ENCODE results near the gene AKAP5.
"Not testable (repeated sequence)": the region's sequence is repeated elsewhere in the genome, so short reads cannot be mapped to it uniquely, and the experiment has no call there.

AKAP5 gene

GRCh38 chr14:64513271-64513670 is 48.0 kb downstream of the AKAP5 start:
- H3K4me3 ChIP-seq (ENCODE audit: low read depth, low read length) = no peak overlapping the region
- no peak for TF ChIP-seq CTCF (IDR thresholded peaks at IDR 0.05; ENCODE audit: insufficient read depth, low read depth, low read length, missing control alignments)
- DNase-seq (ENCODE audit: low read depth) = no peak

GRCh38 chr14:64515053-64515452 is 49.8 kb downstream of the AKAP5 start:
- no peak overlapping the region for H3K4me3 ChIP-seq (ENCODE audit: low read depth, low read length)

GRCh38 chr14:64516969-64517368 is 51.7 kb downstream of the AKAP5 start:
- no peak for TF ChIP-seq CTCF (IDR thresholded peaks at IDR 0.05; ENCODE audit: insufficient read depth, low read depth, low read length, missing control alignments)
- no peak overlapping the region for H3K4me3 ChIP-seq (ENCODE audit: low read depth, low read length)
- DNase-seq (ENCODE audit: low read depth) = no peak

More at GRCh38 chr14:64515053-64515452, 49.8 kb downstream of the AKAP5 start:
- no peak for DNase-seq (ENCODE audit: low read depth)
- no peak for TF ChIP-seq CTCF (IDR thresholded peaks at IDR 0.05; ENCODE audit: insufficient read depth, low read depth, low read length, missing control alignments)

GRCh38 chr14:64517667-64518066 is 52.4 kb downstream of the AKAP5 start:
- not testable (repeated sequence) for H3K4me3 ChIP-seq (ENCODE audit: low read depth, low read length)

GRCh38 chr14:64518229-64518628 is 52.9 kb downstream of the AKAP5 start:
- no peak for TF ChIP-seq CTCF (IDR thresholded peaks at IDR 0.05; ENCODE audit: insufficient read depth, low read depth, low read length, missing control alignments)
- no peak for DNase-seq (ENCODE audit: low read depth)
- no peak overlapping the region for H3K4me3 ChIP-seq (ENCODE audit: low read depth, low read length)

More at GRCh38 chr14:64517667-64518066, 52.4 kb downstream of the AKAP5 start:
- not testable (repeated sequence) for DNase-seq (ENCODE audit: low read depth)

- DNase-seq (ENCODE audit: low read depth) = no peak
- no peak for TF ChIP-seq CTCF (IDR thresholded peaks at IDR 0.05; ENCODE audit: insufficient read depth, low read depth, low read length, missing control alignments)
- H3K4me3 ChIP-seq (ENCODE audit: low read depth, low read length) = no peak overlapping the region
Measured at GRCh38 chr14:64520699-64521098, 55.4 kb downstream of the AKAP5 start.

GRCh38 chr14:64522591-64523355 is 57.5 kb downstream of the AKAP5 start:
- no peak for TF ChIP-seq CTCF (IDR thresholded peaks at IDR 0.05; ENCODE audit: insufficient read depth, low read depth, low read length, missing control alignments)
- no peak overlapping the region for H3K4me3 ChIP-seq (ENCODE audit: low read depth, low read length)
- no peak for DNase-seq (ENCODE audit: low read depth)
